Hematopoietic multipotent progenitor cell (in vitro differentiated cells): ENCODE measurements around the gene ANKIB1. TPM values are rescaled to one million over a fixed set of nuclear protein-coding genes. Genes with fewer than 3 reads are reported as not detected.

Source experiments
- DNase-seq, 3 donors: peaks; one replicate each; pipeline ENCODE4 v3.0.0-alpha.2; 2011 to 2015; ENCODE audit warnings: low read depth in 2 of 3, low spot score in 2 of 3
- small RNA-seq: library from RNA; depleted of rRNA; stranded (forward); fragments of <200 nt; gene quantifications from one replicate; pipeline ENCODE3, GENCODE V24; 2012
- total RNA-seq: library from RNA; depleted of rRNA; stranded (reverse); fragments of >200 nt; gene quantifications from one replicate; pipeline ENCODE4 v1.2.3, GENCODE V29; 2012

The ANKIB1 gene
- total RNA-seq, 1 donor, result 17.0 TPM

- DNase-seq, result no peak
These were observed 191.1 kb downstream of the ANKIB1 start for GRCh38 chr7:92436612-92437445.

DNA sequence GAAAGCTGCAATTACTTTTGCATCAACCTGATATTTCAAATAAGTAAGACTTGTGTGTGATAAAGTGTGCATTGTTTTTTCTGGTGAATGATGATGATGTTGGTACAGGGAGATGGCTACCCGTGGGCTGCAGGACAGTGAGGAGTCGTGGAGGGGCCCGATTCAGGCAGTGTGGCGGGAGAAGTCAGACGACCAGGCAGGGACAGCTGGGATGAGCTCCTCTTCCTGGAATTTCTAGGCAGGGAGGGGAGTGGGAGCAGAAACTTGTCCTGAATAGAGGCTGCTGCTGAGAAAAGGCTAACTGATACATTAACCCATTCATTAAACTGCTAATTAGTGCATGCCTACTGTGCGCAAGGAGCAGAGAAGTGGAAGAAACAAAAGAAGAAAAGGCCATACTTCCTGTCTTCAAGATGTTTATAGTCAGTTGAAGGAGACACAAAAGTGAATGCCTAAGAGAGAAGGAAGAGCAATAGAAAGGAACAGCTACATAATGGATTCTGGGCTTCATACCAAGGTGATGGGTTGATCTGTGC, 192.2 kb downstream of the ANKIB1 start:
- DNase-seq, result no peak

DNA sequence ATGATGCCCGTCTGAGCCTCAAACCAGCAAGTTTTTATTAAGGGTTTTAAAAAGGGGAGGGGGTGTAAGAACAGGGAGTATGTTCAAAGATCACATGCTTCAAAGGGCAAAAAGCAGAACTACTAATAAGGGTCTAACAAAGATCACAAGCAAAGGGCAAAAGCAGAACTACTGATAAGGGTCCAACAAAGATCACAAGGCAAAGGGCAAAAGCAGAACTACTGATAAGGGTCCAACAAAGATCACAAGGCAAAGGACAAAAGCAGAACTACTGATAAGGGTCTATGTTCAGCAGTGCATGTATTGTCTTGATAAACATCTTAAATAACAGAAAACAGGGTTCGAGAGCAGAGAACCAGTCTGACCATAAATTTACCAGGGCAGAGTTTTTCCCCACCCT, 196.9 kb downstream of the ANKIB1 start:
- DNase-seq, result peak in 1 of 3 donors; percentile 31

DNA sequence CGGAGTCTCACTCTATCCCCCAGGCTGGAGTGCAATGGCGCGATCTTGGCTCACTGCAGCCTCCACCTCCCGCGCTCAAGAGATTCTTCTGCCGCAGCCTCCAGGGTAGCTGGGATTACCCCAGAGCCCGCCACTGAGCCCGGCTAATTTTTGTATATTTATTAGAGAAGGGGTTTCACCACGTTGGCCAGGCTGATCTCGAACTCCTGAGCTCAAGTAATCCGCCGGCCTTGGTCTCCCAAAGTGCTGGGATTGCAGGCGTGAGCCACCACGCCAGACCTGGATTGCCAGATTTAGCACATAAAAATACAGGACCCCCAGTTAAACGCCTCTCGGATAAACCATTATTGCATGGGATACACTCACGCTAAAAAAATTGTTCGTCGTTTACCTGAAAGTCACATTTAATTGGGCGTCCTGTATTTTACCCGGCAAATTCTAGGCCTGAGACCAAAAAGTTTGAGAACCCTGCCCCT, 201.1 kb downstream of the ANKIB1 start:
- peak in 1 of 3 donors; percentile 91 for DNase-seq

- peak in 2 of 3 donors; percentile 68 to 85 for DNase-seq
These were observed 201.8 kb downstream of the ANKIB1 start, which contains the start of gene GATAD1 for GRCh38 chr7:92447345-92448204. TSS of gene GATAD1 (plus strand) at chr7:92447482. CDS start at chr7:92447730, 248 bp downstream.

DNA sequence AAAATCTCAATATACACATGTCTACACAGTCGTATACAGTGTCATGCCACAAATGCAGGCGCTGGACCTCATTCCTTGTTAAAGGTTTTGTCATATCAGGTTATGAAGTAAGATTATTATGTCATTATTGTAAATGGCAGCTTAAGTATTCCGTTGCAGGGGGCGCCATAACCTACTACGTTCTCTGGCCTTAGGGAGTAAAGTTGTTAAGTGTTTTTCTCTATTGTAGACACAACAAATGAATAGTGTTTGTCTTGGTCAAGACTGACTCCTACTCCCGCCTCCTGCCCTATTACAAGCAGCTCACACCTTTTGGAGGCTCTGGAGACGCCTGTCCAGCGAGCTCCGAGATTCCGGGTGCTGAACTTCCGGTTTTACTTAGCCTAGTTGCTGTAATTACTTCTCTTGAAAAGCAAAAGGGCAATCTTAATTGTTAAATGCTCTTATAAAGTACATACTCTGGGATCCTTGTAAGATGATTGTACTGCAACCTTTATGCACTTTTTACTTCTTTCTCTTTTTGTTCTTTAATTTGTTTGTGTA, 202.5 kb downstream of the ANKIB1 start:
- DNase-seq, result peak; percentile 61 to 86 (median 80)

Small RNA genes within 50 kb of the gene (small RNA-seq; reads per million reads assigned to genes)
- not detected for gene MIR1285-1
- not detected for gene RF00019

Other genes starting within 250 kb of the ANKIB1 start
- 38.8 TPM for gene CYP51A1, start 111.5 kb upstream of the ANKIB1 start, total RNA-seq
- under 0.01 TPM for gene LRRD1, start 66.8 kb upstream of the ANKIB1 start, total RNA-seq
- 22.1 TPM for gene KRIT1, start 60 bp upstream of the ANKIB1 start, total RNA-seq
- gene GATAD1, start 201.5 kb downstream of the ANKIB1 start, total RNA-seq, result 17.8 TPM
- under 0.01 TPM for gene ERVW-1, start 232.0 kb downstream of the ANKIB1 start, total RNA-seq